ENCODE measurements around the gene TNFRSF13B. TPM values are rescaled to one million over a fixed set of nuclear protein-coding genes. Genes with fewer than 3 reads are reported as not detected.
A peak's percentile ranks its signal among the peaks of the same experiment; 100 is the strongest.
"Not testable (repeated sequence)": the region's sequence is repeated elsewhere in the genome, so short reads cannot be mapped to it uniquely, and the experiment has no call there.

TNFRSF13B gene
- total RNA-seq, 2 experiments from 2014 or later: not detected

- no peaks in the 10 kb centered on the region for H3K9me3 Mint-ChIP-seq
- no peak for DNase-seq
- H3K4me1 Mint-ChIP-seq: peaks cover 14% of the 10 kb centered on the region
- no peak overlapping the region for H3K4me3 Mint-ChIP-seq
- H3K27ac Mint-ChIP-seq: no peak overlapping the region
- H3K27me3 Mint-ChIP-seq: peaks cover 11% of the 10 kb centered on the region
- no peak for ATAC-seq (ENCODE audit: low read depth)
- H3K36me3 Mint-ChIP-seq: no peaks in the 10 kb centered on the region
- POLR2A ChIA-PET: no interaction called here
These were observed 2.0 kb upstream of the TNFRSF13B start for GRCh38 chr17:16973760-16974540.

- POLR2A ChIA-PET; ATAC-seq (ENCODE audit: low read depth); H3K27ac Mint-ChIP-seq; DNase-seq; H3K9me3 Mint-ChIP-seq; H3K4me3 Mint-ChIP-seq; H3K36me3 Mint-ChIP-seq: not testable (repeated sequence)
- Mint-ChIP-seq H3K27me3 (peaks cover 13% of the 10 kb centered on the region), H3K4me1 (peaks cover 13% of the 10 kb centered on the region)
These were observed 1.1 kb upstream of the TNFRSF13B start for GRCh38 chr17:16973043-16973442.

GRCh38 chr17:16972346-16972745 is 428 bp upstream of the TNFRSF13B start:
- Mint-ChIP-seq H3K9me3 (no peaks in the 10 kb centered on the region), H3K27ac (no peak overlapping the region), H3K27me3 (peaks cover 13% of the 10 kb centered on the region), H3K36me3 (no peaks in the 10 kb centered on the region), H3K4me1 (peaks cover 13% of the 10 kb centered on the region), H3K4me3 (no peak overlapping the region)
- ATAC-seq (ENCODE audit: low read depth) (no peak), DNase-seq (no peak)
- POLR2A ChIA-PET: no interaction called here

GRCh38 chr17:16969931-16970906 is 1.7 kb downstream of the TNFRSF13B start:
- Mint-ChIP-seq H3K4me1 (peaks cover 6% of the 10 kb centered on the region), H3K27ac (no peak overlapping the region), H3K4me3 (no peak overlapping the region), H3K9me3 (no peaks in the 10 kb centered on the region), H3K27me3 (peaks cover 23% of the 10 kb centered on the region), H3K36me3 (no peaks in the 10 kb centered on the region)
- ATAC-seq (ENCODE audit: low read depth) (peak; percentile 54), DNase-seq (no peak)
- POLR2A ChIA-PET: no interaction called here

- H3K27me3 Mint-ChIP-seq: peaks cover 21% of the 10 kb centered on the region
- H3K4me3 Mint-ChIP-seq: no peak overlapping the region
- no peak for ATAC-seq (ENCODE audit: low read depth)
- H3K9me3 Mint-ChIP-seq: no peaks in the 10 kb centered on the region
- DNase-seq: no peak
- H3K36me3 Mint-ChIP-seq: no peaks in the 10 kb centered on the region
- POLR2A ChIA-PET: no interaction called here
- no peak overlapping the region for H3K27ac Mint-ChIP-seq
- H3K4me1 Mint-ChIP-seq: peaks cover 4% of the 10 kb centered on the region
These were observed 3.1 kb downstream of the TNFRSF13B start for GRCh38 chr17:16968786-16969185.

GRCh38 chr17:16962804-16963203 is 9.1 kb downstream of the TNFRSF13B start:
- ATAC-seq (ENCODE audit: low read depth) (no peak), DNase-seq (no peak)
- POLR2A ChIA-PET: no interaction called here
- peaks cover 2% of the 10 kb centered on the region for H3K36me3 Mint-ChIP-seq
- H3K4me1 Mint-ChIP-seq: no peaks in the 10 kb centered on the region
- no peak overlapping the region for H3K4me3 Mint-ChIP-seq
- H3K9me3 Mint-ChIP-seq: peaks cover 4% of the 10 kb centered on the region
- H3K27me3 Mint-ChIP-seq: peaks cover 21% of the 10 kb centered on the region
- H3K27ac Mint-ChIP-seq: no peak overlapping the region

GRCh38 chr17:16961792-16962191 is 10.1 kb downstream of the TNFRSF13B start:
- Mint-ChIP-seq H3K4me3 (no peak overlapping the region), H3K36me3 (peaks cover 2% of the 10 kb centered on the region), H3K27me3 (peaks cover 22% of the 10 kb centered on the region), H3K9me3 (peaks cover 4% of the 10 kb centered on the region), H3K27ac (no peak overlapping the region), H3K4me1 (no peaks in the 10 kb centered on the region)
- no peak for DNase-seq
- no peak for ATAC-seq (ENCODE audit: low read depth)
- POLR2A ChIA-PET: no interaction called here

- H3K36me3 Mint-ChIP-seq; ATAC-seq (ENCODE audit: low read depth); H3K9me3 Mint-ChIP-seq; H3K4me3 Mint-ChIP-seq; DNase-seq; POLR2A ChIA-PET; H3K27ac Mint-ChIP-seq; H3K4me1 Mint-ChIP-seq: not testable (repeated sequence)
- peaks cover 27% of the 10 kb centered on the region for H3K27me3 Mint-ChIP-seq
These were observed 10.9 kb downstream of the TNFRSF13B start for GRCh38 chr17:16961022-16961421.

- DNase-seq; ATAC-seq (ENCODE audit: low read depth); H3K4me3 Mint-ChIP-seq; H3K36me3 Mint-ChIP-seq; H3K4me1 Mint-ChIP-seq; H3K9me3 Mint-ChIP-seq; POLR2A ChIA-PET; H3K27ac Mint-ChIP-seq: not testable (repeated sequence)
- H3K27me3 Mint-ChIP-seq: peaks cover 27% of the 10 kb centered on the region
These were observed 16.9 kb downstream of the TNFRSF13B start for GRCh38 chr17:16955011-16955410.

- no peak overlapping the region for H3K4me3 Mint-ChIP-seq
- H3K27ac Mint-ChIP-seq: no peak overlapping the region
- DNase-seq: no peak
These were observed 17.4 kb downstream of the TNFRSF13B start for GRCh38 chr17:16954521-16954920.

GRCh38 chr17:16953841-16954240 is 18.1 kb downstream of the TNFRSF13B start:
- DNase-seq: no peak
- POLR2A ChIA-PET: no interaction called here
- Mint-ChIP-seq H3K4me1 (peaks cover 3% of the 10 kb centered on the region), H3K27ac (no peak overlapping the region), H3K27me3 (peaks cover 20% of the 10 kb centered on the region), H3K36me3 (no peaks in the 10 kb centered on the region), H3K9me3 (peaks cover 3% of the 10 kb centered on the region), H3K4me3 (no peak overlapping the region)
- no peak for ATAC-seq (ENCODE audit: low read depth)

More at GRCh38 chr17:16954521-16954920, 17.4 kb downstream of the TNFRSF13B start:
- H3K4me1 Mint-ChIP-seq: peaks cover 3% of the 10 kb centered on the region
- peaks cover 1% of the 10 kb centered on the region for H3K9me3 Mint-ChIP-seq
- POLR2A ChIA-PET: no interaction called here
- peaks cover 24% of the 10 kb centered on the region for H3K27me3 Mint-ChIP-seq
- no peak for ATAC-seq (ENCODE audit: low read depth)
- H3K36me3 Mint-ChIP-seq: peaks cover 2% of the 10 kb centered on the region

GRCh38 chr17:16953347-16953746 is 18.6 kb downstream of the TNFRSF13B start:
- ATAC-seq (ENCODE audit: low read depth) (no peak), DNase-seq (no peak)
- peaks cover 7% of the 10 kb centered on the region for H3K9me3 Mint-ChIP-seq
- no peak overlapping the region for H3K4me3 Mint-ChIP-seq
- H3K27me3 Mint-ChIP-seq: peaks cover 20% of the 10 kb centered on the region
- H3K36me3 Mint-ChIP-seq: no peaks in the 10 kb centered on the region
- peaks cover 3% of the 10 kb centered on the region for H3K4me1 Mint-ChIP-seq
- H3K27ac Mint-ChIP-seq: no peak overlapping the region
- POLR2A ChIA-PET: no interaction called here

GRCh38 chr17:16952401-16952800 is 19.5 kb downstream of the TNFRSF13B start:
- H3K27me3 Mint-ChIP-seq: peaks cover 17% of the 10 kb centered on the region
- H3K4me1 Mint-ChIP-seq: peaks cover 3% of the 10 kb centered on the region
- ATAC-seq (ENCODE audit: low read depth) (no peak), DNase-seq (no peak)
- H3K4me3 Mint-ChIP-seq: no peak overlapping the region
- no peak overlapping the region for H3K27ac Mint-ChIP-seq
- H3K36me3 Mint-ChIP-seq: no peaks in the 10 kb centered on the region
- POLR2A ChIA-PET: no interaction called here
- H3K9me3 Mint-ChIP-seq: peaks cover 8% of the 10 kb centered on the region

- Mint-ChIP-seq H3K27me3 (peaks cover 5% of the 10 kb centered on the region), H3K36me3 (no peaks in the 10 kb centered on the region), H3K9me3 (peaks cover 10% of the 10 kb centered on the region), H3K27ac (no peak overlapping the region), H3K4me1 (peaks cover 3% of the 10 kb centered on the region), H3K4me3 (no peak overlapping the region)
- DNase-seq (no peak), ATAC-seq (ENCODE audit: low read depth) (no peak)
- POLR2A ChIA-PET: no interaction called here
These were observed 21.4 kb downstream of the TNFRSF13B start for GRCh38 chr17:16950488-16950887.

Data from activated naive CD8-positive, alpha-beta T cell treated with anti-CD3 and anti-CD28 coated beads, Interleukin-2, amount 10 ng/mL, durations not matched to agents 7 days and 5 days (primary cell).